Stimulated activated CD4-positive, alpha-beta T cell treated with anti-CD3 and anti-CD28 coated beads, Interleukin-1b, Interleukin-23, amount 100 ng/mL, for 48 hours (primary cell): Measurements from ENCODE around the gene DOK7.

Experiments
- DNase-seq: peaks from one replicate; pipeline ENCODE4 v3.0.0-alpha.2; 2020

Gene DOK7

GRCh38 chr4:3462790-3463415, at the start of gene DOK7:
DOK7 (plus strand) TSS chr4:3463306; CDS start chr4:3463376, 70 bp downstream.
- DNase-seq, result no peak

- DNase-seq, result no peak
Measured at GRCh38 chr4:3413675-3414420, 49.3 kb upstream of the DOK7 start.

GRCh38 chr4:3414421-3415279, 48.5 kb upstream of the DOK7 start:
- DNase-seq, result no peak

- DNase-seq, result no peak
Measured at GRCh38 chr4:3415471-3416141, 47.5 kb upstream of the DOK7 start.

GRCh38 chr4:3416270-3416669, 46.8 kb upstream of the DOK7 start:
- DNase-seq, result no peak

- no peak for DNase-seq
Measured at GRCh38 chr4:3416821-3417221, 46.3 kb upstream of the DOK7 start.

- DNase-seq, result no peak
Measured at GRCh38 chr4:3417448-3417847, 45.7 kb upstream of the DOK7 start.

GRCh38 chr4:3418029-3418762, 44.9 kb upstream of the DOK7 start:
- DNase-seq, result no peak

- no peak for DNase-seq
Measured at GRCh38 chr4:3419836-3420605, 43.1 kb upstream of the DOK7 start.

GRCh38 chr4:3420606-3420955, 42.5 kb upstream of the DOK7 start:
- no peak for DNase-seq

GRCh38 chr4:3420956-3421355, 42.1 kb upstream of the DOK7 start:
- no peak for DNase-seq

GRCh38 chr4:3421470-3421869, 41.6 kb upstream of the DOK7 start:
- DNase-seq, result no peak

GRCh38 chr4:3422241-3422801, 40.8 kb upstream of the DOK7 start:
- no peak for DNase-seq

GRCh38 chr4:3422808-3423297, 40.3 kb upstream of the DOK7 start:
- no peak for DNase-seq

- no peak for DNase-seq
Measured at GRCh38 chr4:3423406-3423805, 39.7 kb upstream of the DOK7 start.

- DNase-seq, result no peak
Measured at GRCh38 chr4:3423952-3424351, 39.2 kb upstream of the DOK7 start.

- DNase-seq, result no peak
Measured at GRCh38 chr4:3424522-3425095, 38.5 kb upstream of the DOK7 start.

GRCh38 chr4:3426465-3427133, 36.5 kb upstream of the DOK7 start:
- no peak for DNase-seq

GRCh38 chr4:3427134-3427476, 36.0 kb upstream of the DOK7 start:
- DNase-seq, result no peak

- no peak for DNase-seq
Measured at GRCh38 chr4:3427706-3428446, 35.2 kb upstream of the DOK7 start.
